Urinary bladder (tissue), 4 donors: ENCODE data around the gene RFX6. TPM values are rescaled to one million over a fixed set of nuclear protein-coding genes. Genes with fewer than 3 reads are reported as not detected.

Experiments used
- DNase-seq: peaks from one replicate; pipeline ENCODE4 v3.0.0-alpha.2; 2015; ENCODE audit errors: extremely low spot score
- H3K27ac ChIP-seq: one replicate; pipeline ENCODE4 v1.5.1; 2013; ENCODE audit warnings: low read depth, mild to moderate bottlenecking, moderate library complexity
- H3K36me3 ChIP-seq: one replicate; pipeline ENCODE4 v1.6.1; 2013; ENCODE audit warnings: mild to moderate bottlenecking, moderate library complexity; ENCODE audit not compliant: insufficient read depth
- H3K4me1 ChIP-seq: one replicate; pipeline ENCODE4 v1.6.1; 2013; ENCODE audit warnings: mild to moderate bottlenecking, moderate library complexity; ENCODE audit not compliant: insufficient read depth
- H3K4me3 ChIP-seq: one replicate; pipeline ENCODE4 v1.5.1; 2013; ENCODE audit warnings: low read depth, low read length
- WGBS: extraction: QIAGEN DNeasy Blood & Tissue Kit; methylation state at CpG from one replicate; pipeline ENCODE4 v1.1.7; 2013; 5-methylcytosine and 5-hydroxymethylcytosine counted together
- polyA plus RNA-seq: library from polyadenylated mRNA; stranded (reverse); fragments of 200-250 nt; gene quantifications from one replicate; pipeline ENCODE4 v1.2.3, GENCODE V29; 2013
- total RNA-seq: library from RNA; depleted of rRNA; stranded (reverse); fragments of >200 nt; gene quantifications from one replicate; pipeline ENCODE4 v1.2.3, GENCODE V29; 2014
- donor health status: healthy with polysubstance abuse.
- donor health status: healthy.

Gene RFX6
- total and polyA plus RNA-seq, 2 donors: 0.06 TPM; not detected in 1

DNA sequence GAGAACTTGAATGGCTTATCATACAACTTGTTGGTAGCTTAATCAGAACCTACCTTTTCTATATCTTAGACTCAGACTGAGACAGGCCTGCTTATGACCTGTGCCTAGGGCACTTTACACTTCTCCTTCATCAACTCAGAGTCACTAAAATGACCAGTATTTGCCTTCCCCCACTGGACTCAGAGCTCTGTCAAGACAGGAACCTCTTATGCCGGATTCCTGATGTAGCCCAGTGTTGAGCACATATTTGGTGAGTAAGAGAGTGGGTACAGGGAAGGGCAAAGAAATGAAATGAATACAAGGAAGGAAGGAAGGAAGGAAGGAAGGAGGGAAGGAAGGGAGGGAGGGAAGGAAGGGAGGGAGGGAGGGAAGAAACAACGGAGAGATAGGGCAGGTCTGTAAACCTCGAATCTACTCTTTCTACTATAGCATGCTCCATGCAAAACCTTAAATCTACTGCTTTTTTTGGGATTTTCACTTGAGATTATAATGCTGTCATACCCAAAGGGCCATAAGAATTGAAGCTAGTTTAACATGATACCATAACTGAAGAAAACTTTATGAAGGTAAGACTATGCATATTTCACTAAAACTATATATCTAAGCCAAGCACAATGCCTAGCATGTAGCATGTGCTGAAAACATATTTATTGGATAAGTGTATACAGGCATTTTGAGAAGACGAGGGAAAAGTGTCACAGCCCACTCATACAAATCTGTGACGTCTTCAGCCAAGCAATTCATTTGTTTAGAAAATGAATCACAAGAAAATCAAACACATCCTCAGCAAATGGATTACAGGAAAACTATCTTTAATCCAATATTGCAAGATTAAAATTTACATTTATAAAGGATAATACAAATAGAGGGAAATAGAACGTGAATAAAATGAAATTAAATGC lies 89.9 kb downstream of the RFX6 start:
- Histone ChIP-seq H3K4me3 (no peak overlapping the region), H3K27ac (no peak overlapping the region), H3K36me3 (no peaks in the 10 kb centered on the region), H3K4me1 (no peaks in the 10 kb centered on the region)
- no peak for DNase-seq
- WGBS: 65% methylated on average over 6 of the region's 6 CpGs

DNA sequence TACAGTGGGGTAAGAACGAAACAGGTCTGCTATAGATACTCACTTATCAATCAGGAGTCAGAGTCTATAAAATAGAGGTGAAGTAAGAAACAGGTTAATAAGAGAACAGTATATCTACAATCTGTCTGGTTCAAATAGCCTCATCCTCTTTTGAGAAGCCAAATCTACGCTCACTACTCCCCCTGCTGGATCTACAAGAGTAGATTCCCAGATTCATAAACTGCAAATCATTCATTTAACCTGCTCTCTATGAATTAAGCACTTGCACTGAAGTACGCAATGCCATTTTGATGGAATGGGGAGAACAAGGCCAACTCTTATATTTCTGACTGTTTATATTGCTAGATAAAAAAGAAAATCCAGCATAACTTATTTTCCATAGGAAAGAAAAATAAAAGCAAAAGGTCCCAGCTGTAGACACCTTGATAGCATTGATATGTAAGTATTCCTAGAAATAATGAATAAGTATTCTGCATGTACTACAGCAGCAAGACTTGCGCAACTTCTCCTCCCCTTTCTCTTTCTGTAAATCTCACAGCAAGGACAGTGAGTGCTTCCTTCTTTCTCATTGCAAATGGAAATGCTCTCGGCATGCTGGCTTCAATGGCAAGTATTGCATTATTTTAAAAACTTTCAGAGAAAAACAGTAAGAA lies 92.3 kb downstream of the RFX6 start:
- no peaks in the 10 kb centered on the region for H3K36me3 ChIP-seq
- 27% methylated on average over 5 of the region's 5 CpGs for WGBS
- DNase-seq: peak; percentile 35
- H3K27ac ChIP-seq: no peak overlapping the region
- no peak overlapping the region for H3K4me3 ChIP-seq
- no peaks in the 10 kb centered on the region for H3K4me1 ChIP-seq

DNA sequence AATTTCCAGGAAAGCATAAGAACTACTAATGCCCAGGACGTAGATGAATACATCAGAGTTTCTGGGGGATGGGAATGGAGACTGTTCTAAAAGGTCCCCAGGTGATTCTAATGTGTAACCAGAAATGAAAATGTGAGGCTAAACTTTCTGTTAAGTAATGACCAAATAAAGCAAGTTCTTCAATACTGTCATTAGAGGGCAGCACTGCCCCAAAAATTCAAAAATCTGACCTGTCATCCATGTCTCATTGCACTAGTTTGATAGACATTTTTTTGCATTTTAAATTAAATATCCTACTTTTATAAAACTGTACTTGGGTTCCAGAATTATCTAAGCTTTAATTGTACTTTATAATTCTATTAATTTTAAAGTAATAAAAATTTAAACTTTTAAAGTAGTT lies 94.9 kb downstream of the RFX6 start:
- H3K27ac ChIP-seq: no peak overlapping the region
- H3K36me3 ChIP-seq: no peaks in the 10 kb centered on the region
- H3K4me1 ChIP-seq: no peaks in the 10 kb centered on the region
- H3K4me3 ChIP-seq: no peak overlapping the region
- 7% methylated on average over 1 of the region's 1 CpG for WGBS
- DNase-seq: peak; percentile 21

DNA sequence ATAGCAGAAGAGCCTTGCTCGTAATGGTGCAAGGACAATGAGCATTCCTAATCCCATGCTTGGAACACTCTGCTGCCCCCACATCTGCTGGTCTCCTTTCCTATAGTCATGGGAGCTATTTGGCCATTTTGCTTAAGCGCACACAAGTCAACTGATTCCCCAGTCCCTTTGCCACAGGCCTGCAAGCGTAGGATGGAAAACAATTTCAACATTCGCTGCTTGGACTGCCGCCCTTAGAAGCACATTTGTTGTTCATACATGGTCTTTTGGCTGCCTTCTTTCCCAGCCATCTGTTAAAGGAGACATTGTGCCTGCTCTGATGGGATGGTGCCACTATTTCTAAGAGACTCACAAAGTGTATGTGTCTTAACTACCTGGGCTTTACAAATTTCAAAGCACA lies 96.9 kb downstream of the RFX6 start:
- no peak overlapping the region for H3K27ac ChIP-seq
- H3K4me3 ChIP-seq: no peak overlapping the region
- no peak for DNase-seq
- 73% methylated on average over 5 of the region's 5 CpGs for WGBS
- no peaks in the 10 kb centered on the region for H3K4me1 ChIP-seq
- no peaks in the 10 kb centered on the region for H3K36me3 ChIP-seq

DNA sequence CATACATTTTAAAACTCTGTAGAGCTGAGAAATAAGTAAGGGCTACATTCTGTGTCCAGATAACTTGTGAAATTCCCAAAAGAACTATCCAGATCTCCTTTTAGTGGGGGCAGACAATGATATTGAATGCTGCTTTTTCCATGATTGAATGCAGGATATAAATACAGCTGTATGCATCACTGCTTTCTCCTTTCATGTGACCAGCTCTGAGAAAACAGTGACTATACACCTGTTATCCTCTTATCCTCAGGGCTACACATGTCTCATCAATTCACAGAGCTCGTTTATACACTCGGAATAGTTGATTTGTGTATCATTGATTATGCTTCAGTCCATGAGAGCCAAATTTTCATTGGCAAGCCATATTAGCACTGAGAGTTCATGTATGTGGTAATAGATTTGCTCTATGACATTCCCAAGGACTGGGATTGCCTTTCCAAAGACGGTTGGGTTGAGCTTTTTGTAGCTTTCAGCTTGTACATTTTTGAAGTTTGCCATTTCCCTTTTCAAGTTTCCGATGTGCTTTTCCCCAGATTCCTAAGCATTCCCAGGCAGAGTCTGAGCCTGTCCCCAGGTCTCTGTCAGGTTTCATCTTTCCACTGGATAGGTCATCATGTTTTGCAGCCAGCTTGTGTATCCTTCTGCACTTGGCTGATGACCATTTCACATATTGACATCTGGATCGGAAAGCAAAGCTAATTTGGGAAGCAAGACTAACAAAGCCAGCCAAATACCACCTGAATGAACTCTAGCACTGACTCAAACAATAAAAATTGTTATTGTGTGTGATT lies 97.7 kb downstream of the RFX6 start:
- WGBS: 75% methylated on average over 5 of the region's 5 CpGs
- Histone ChIP-seq H3K27ac (no peak overlapping the region), H3K36me3 (no peaks in the 10 kb centered on the region), H3K4me1 (no peaks in the 10 kb centered on the region), H3K4me3 (no peak overlapping the region)
- no peak for DNase-seq

DNA sequence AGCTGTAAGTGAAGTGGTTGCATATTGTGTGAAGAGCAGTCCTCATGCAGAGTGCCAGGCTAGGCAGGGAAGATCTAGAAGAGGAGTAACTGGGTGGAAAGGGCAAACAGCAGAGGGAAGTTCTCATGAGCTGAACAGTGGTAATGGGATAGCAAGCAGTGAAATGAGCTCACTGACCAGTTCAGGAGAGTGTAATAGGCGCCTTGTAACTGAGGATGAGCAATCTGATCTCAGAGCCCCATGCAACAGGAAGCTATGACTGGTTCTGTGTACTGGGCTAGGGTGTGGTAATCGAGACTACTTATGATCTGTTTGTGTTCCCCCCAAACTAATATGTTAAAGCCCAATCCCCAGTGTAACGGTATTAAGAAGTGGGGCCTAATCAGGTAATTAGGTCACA lies 98.6 kb downstream of the RFX6 start:
- WGBS: 68% methylated on average over 3 of the region's 3 CpGs
- Histone ChIP-seq H3K36me3 (no peaks in the 10 kb centered on the region), H3K27ac (no peak overlapping the region), H3K4me1 (no peaks in the 10 kb centered on the region), H3K4me3 (no peak overlapping the region)
- no peak for DNase-seq

DNA sequence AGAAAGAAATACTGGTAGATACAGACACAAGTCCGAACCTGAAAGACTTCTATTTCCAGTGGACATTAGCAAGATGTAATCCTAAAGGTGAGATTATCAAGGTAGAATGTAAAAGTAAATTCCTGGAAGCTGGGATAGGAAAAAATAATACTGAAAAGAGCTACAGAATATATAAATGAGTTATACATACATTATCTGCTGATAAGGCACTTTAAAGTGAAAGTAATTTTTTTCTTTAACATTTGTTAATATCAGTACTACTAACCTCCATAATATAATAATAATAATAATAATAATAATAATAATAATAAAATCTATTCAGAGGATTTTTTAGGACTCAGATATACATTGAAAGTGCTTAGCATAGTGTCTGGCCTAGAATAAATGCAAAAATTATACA lies 102.5 kb downstream of the RFX6 start:
- DNase-seq: no peak
- no peaks in the 10 kb centered on the region for H3K4me1 ChIP-seq
- no peak overlapping the region for H3K4me3 ChIP-seq
- WGBS: 72% methylated on average over 1 of the region's 1 CpG
- H3K36me3 ChIP-seq: no peaks in the 10 kb centered on the region
- no peak overlapping the region for H3K27ac ChIP-seq

Other genes with a start within 250 kb of the RFX6 start
- 24.0 TPM for gene ZUP1, start 208.5 kb upstream of the RFX6 start, total RNA-seq
- 5.3 TPM for gene ZUP1, start 208.5 kb upstream of the RFX6 start, polyA plus RNA-seq
- gene KPNA5, start 196.0 kb upstream of the RFX6 start, total RNA-seq: 38.8 TPM
- gene KPNA5, start 196.0 kb upstream of the RFX6 start, polyA plus RNA-seq: 5.6 TPM
- 12.0 TPM for gene FAM162B, start 111.5 kb upstream of the RFX6 start, total RNA-seq
- 16.1 TPM for gene FAM162B, start 111.5 kb upstream of the RFX6 start, polyA plus RNA-seq
- not detected for gene GPRC6A, start 48.2 kb upstream of the RFX6 start, total RNA-seq
- gene GPRC6A, start 48.2 kb upstream of the RFX6 start, polyA plus RNA-seq: not detected